Thyroid gland (tissue), 4 donors: ENCODE data around the gene SESN1. TPM values are rescaled to one million over a fixed set of nuclear protein-coding genes. Genes with fewer than 3 reads are reported as not detected.

ENCODE experiments used
- DNase-seq, 2 donors: peaks; one replicate each; pipeline ENCODE4 v3.0.0-alpha.2; 2019
- H3K27ac ChIP-seq, 3 donors: fragments of 200-600 bp; sonication (generic); 1 replicate in 2 of 3; 2 replicates in 1 of 3; pipeline ENCODE4 v1.5.1; 2016 to 2019; ENCODE audit warnings: mild to moderate bottlenecking in 1 of 3, moderate library complexity in 1 of 3
- H3K27me3 ChIP-seq: fragments of 200-600 bp; sonication (generic); one replicate; pipeline ENCODE4 v1.5.1; 2019
- H3K36me3 ChIP-seq, 2 donors: fragments of 200-600 bp; sonication (generic); one replicate each; pipeline ENCODE4 v1.5.1; 2016 to 2019
- H3K4me1 ChIP-seq, 2 donors: fragments of 200-600 bp; sonication (generic); one replicate each; pipeline ENCODE4 v1.5.1; 2017 to 2019
- H3K4me3 ChIP-seq, 3 donors: fragments of 200-600 bp; sonication (generic); replicated peaks in 1 of 3; 1 replicate in 2 of 3; 2 replicates in 1 of 3; pipeline ENCODE4 v1.5.1; 2016; ENCODE audit warnings: mild to moderate bottlenecking in 1 of 3
- H3K9me3 ChIP-seq: fragments of 200-600 bp; sonication (generic); one replicate; pipeline ENCODE4 v1.5.1; 2017
- CTCF ChIP-seq, 6 experiments: fragments of 200-600 bp in 3 of 6; fragments of 450-650 bp in 3 of 6; sonication (generic) in 3 of 6; IDR thresholded peaks; one replicate each; pipeline ENCODE4 v1.5.1; 2016 to 2019; ENCODE audit warnings: antibody characterized with exemption in 6 of 6, mild to moderate bottlenecking in 2 of 6, inconsistent platforms in 1 of 6, moderate library complexity in 1 of 6
- POLR2A ChIP-seq, 2 donors: fragments of 450-650 bp; IDR thresholded peaks; one replicate each; pipeline ENCODE4 v1.6.1; 2017; ENCODE audit warnings: antibody characterized with exemption in 2 of 2, mild to moderate bottlenecking in 2 of 2, moderate library complexity in 1 of 2
- WGBS, 2 donors: methylation state at CpG; one replicate each; pipeline ENCODE4 v1.1.5; 2017; 5-methylcytosine and 5-hydroxymethylcytosine counted together
- intact Hi-C: fragments of 100-400 bp; cut with DNase I; formaldehyde crosslinking; loops from one replicate; pipeline ENCODE4 v1.15.1; 2023
- total RNA-seq, 4 donors: library from RNA; depleted of rRNA; stranded (reverse); fragments of >200 nt; gene quantifications; one replicate each; pipeline ENCODE4 v1.2.3, GENCODE V29; 2016

Gene SESN1
- total RNA-seq, 4 donors from 2014 or later: 43.8 to 68.1 (median 58.1) TPM

- H3K4me3 ChIP-seq: no peak overlapping the region
- DNase-seq: no peak
- intact Hi-C loops: no loop called here
- H3K4me1 ChIP-seq: no peaks in the 10 kb centered on the region
- H3K27ac ChIP-seq: no peak overlapping the region
- TF ChIP-seq POLR2A (IDR thresholded peaks at IDR 0.05) (no peak), CTCF (IDR thresholded peaks at IDR 0.05) (no peak)
- H3K36me3 ChIP-seq: no peaks in the 10 kb centered on the region
- WGBS, 2 donors: 84 to 89% methylated on average over 5 of the region's 5 CpGs
- H3K27me3 ChIP-seq: no peaks in the 10 kb centered on the region
- no peaks in the 10 kb centered on the region for H3K9me3 ChIP-seq
These were observed 128.4 kb downstream of the SESN1 start for GRCh38 chr6:108966251-108966650.

GRCh38 chr6:108961985-108962384 is 132.7 kb downstream of the SESN1 start:
- Histone ChIP-seq H3K27me3 (no peaks in the 10 kb centered on the region), H3K4me3 (no peak overlapping the region), H3K4me1 (peaks cover 0 to 6% of the 10 kb centered on the region in 2 donors), H3K36me3 (no peaks in the 10 kb centered on the region), H3K9me3 (no peaks in the 10 kb centered on the region), H3K27ac (no peak overlapping the region)
- TF ChIP-seq POLR2A (IDR thresholded peaks at IDR 0.05) (no peak), CTCF (IDR thresholded peaks at IDR 0.05) (no peak)
- DNase-seq: no peak
- intact Hi-C loops: no loop called here
- WGBS, 2 donors: 84 to 90% methylated on average over 6 of the region's 6 CpGs

GRCh38 chr6:108961077-108961476 is 133.6 kb downstream of the SESN1 start:
- Histone ChIP-seq H3K4me1 (peaks cover 0 to 8% of the 10 kb centered on the region in 2 donors), H3K27ac (no peak overlapping the region), H3K27me3 (no peaks in the 10 kb centered on the region), H3K9me3 (no peaks in the 10 kb centered on the region), H3K36me3 (no peaks in the 10 kb centered on the region), H3K4me3 (no peak overlapping the region)
- 94 to 98% methylated on average over 14 of the region's 14 CpGs for WGBS, 2 donors
- DNase-seq: no peak
- intact Hi-C loops: no loop called here
- no peak for TF ChIP-seq POLR2A (IDR thresholded peaks at IDR 0.05)
- TF ChIP-seq CTCF (IDR thresholded peaks at IDR 0.05): no peak

GRCh38 chr6:108960601-108961000 is 134.0 kb downstream of the SESN1 start:
- WGBS, 2 donors: 83 to 92% methylated on average over 7 of the region's 7 CpGs
- no peaks in the 10 kb centered on the region for H3K27me3 ChIP-seq
- H3K4me3 ChIP-seq: no peak overlapping the region
- intact Hi-C loops: no loop called here
- TF ChIP-seq CTCF (IDR thresholded peaks at IDR 0.05) (no peak), POLR2A (IDR thresholded peaks at IDR 0.05) (no peak)
- no peaks in the 10 kb centered on the region for H3K36me3 ChIP-seq
- DNase-seq: no peak
- H3K4me1 ChIP-seq: peaks cover 0 to 8% of the 10 kb centered on the region in 2 donors
- H3K27ac ChIP-seq: no peak overlapping the region
- H3K9me3 ChIP-seq: no peaks in the 10 kb centered on the region

GRCh38 chr6:108959972-108960582 is 134.6 kb downstream of the SESN1 start:
- H3K4me1 ChIP-seq: peaks cover 0 to 8% of the 10 kb centered on the region in 2 donors
- TF ChIP-seq CTCF (IDR thresholded peaks at IDR 0.05): no peak
- no peak for DNase-seq
- WGBS, 2 donors: 78 to 91% methylated on average over 10 of the region's 10 CpGs
- no peaks in the 10 kb centered on the region for H3K36me3 ChIP-seq
- intact Hi-C loops: loop anchor here (10.0 kb wide), 1 partner anchor 45 kb away; no protein-coding TSS in a partner anchor
- H3K27me3 ChIP-seq: no peaks in the 10 kb centered on the region
- no peaks in the 10 kb centered on the region for H3K9me3 ChIP-seq
- no peak overlapping the region for H3K4me3 ChIP-seq
- H3K27ac ChIP-seq: no peak overlapping the region
